HepG2 (cell line): Measurements from ENCODE around the gene PLEKHA5. TPM values are rescaled to one million over a fixed set of nuclear protein-coding genes. Genes with fewer than 3 reads are reported as not detected.

Experiments
- ATAC-seq: fragments of 200-7000 bp; cut with Tn5 transposase; 3 replicates; pipeline ENCODE4 v1.9.1; 2020; ENCODE audit warnings: mild to moderate bottlenecking, moderate library complexity
- BruUV-seq: library from RNA; stranded (reverse); fragments of 400-500 nt; replicated peaks from 2 replicates; lab custom pipeline; 2021; lab: Mats Ljungman, UMichigan
- CTCF ChIA-PET: fragments of 300-600 bp; formaldehyde crosslinking; extraction: SDS; loops from one replicate; lab custom pipeline; 2021; ENCODE audit warnings: low total read pairs, inconsistent platforms, low intra/inter-chr PET ratio; lab: Yijun Ruan, JAX
- POLR2A ChIA-PET: fragments of 350-600 bp; sonication (Branson Sonifier 250); formaldehyde crosslinking; loops from one replicate; lab custom pipeline; 2020; ENCODE audit warnings: antibody characterized with exemption, inconsistent platforms; lab: Yijun Ruan, JAX
- DNase-seq: peaks from one replicate; pipeline ENCODE4 v3.0.0-alpha.2; 2015; ENCODE audit warnings: low spot score
- FAIRE-seq: peaks from 3 replicates; lab custom pipeline; 2011; peaks lifted over from hg19 to GRCh38; lab: Jason Lieb, UNC
- H2AFZ ChIP-seq: one replicate; pipeline ENCODE4 v1.6.1; 2011; ENCODE audit warnings: low read length, inconsistent platforms
- H3K27ac ChIP-seq: fragments of 300-600 bp; 3 replicates; pipeline ENCODE4 v1.8.0; 2011; ENCODE audit warnings: mixed run types, mild to moderate bottlenecking, mixed read lengths, low read length, inconsistent platforms; ENCODE audit not compliant: insufficient read depth; ENCODE audit errors: extremely low read length
- H3K27me3 ChIP-seq, 2 experiments: fragments of 200-600 bp in 1 of 2; 2 replicates in 1 of 2; 3 replicates in 1 of 2; pipeline versions ENCODE4 v1.6.0 to v1.8.0; 2011; ENCODE audit warnings: low read length in 2 of 2, mild to moderate bottlenecking in 2 of 2, moderate library complexity in 2 of 2, inconsistent platforms in 1 of 2; ENCODE audit not compliant: insufficient read depth in 2 of 2, control insufficient read depth in 1 of 2
- H3K36me3 ChIP-seq, 2 experiments: fragments of 200-600 bp in 1 of 2; replicated peaks in 1 of 2; 2 replicates in 1 of 2; 3 replicates in 1 of 2; pipeline versions ENCODE4 v1.5.1 to v1.8.0; 2011; ENCODE audit warnings: low read length in 2 of 2, inconsistent platforms in 1 of 2; ENCODE audit not compliant: insufficient read depth in 2 of 2, control insufficient read depth in 1 of 2
- H3K4me1 ChIP-seq: 2 replicates; pipeline ENCODE4 v1.5.1; 2012; ENCODE audit warnings: low read length, inconsistent platforms; ENCODE audit not compliant: insufficient read depth
- H3K4me2 ChIP-seq: 2 replicates; pipeline ENCODE4 v1.6.0; 2011; ENCODE audit warnings: low read depth, low read length, inconsistent platforms
- H3K4me3 ChIP-seq, 3 experiments: fragments of 200-600 bp in 1 of 3; sonication (generic), shearing (Covaris generic) in 1 of 3; replicated peaks in 1 of 3; 2 replicates each; pipeline ENCODE4 v1.5.1; 2011 to 2016; ENCODE audit warnings: low read length in 3 of 3, inconsistent platforms in 2 of 3, low read depth in 2 of 3, mild to moderate bottlenecking in 2 of 3, control low read depth in 1 of 3, mixed read lengths in 1 of 3; ENCODE audit not compliant: insufficient read depth in 1 of 3
- H3K79me2 ChIP-seq: one replicate; pipeline ENCODE4 v1.6.1; 2011; ENCODE audit warnings: low read length, inconsistent platforms; ENCODE audit not compliant: insufficient read depth
- H3K9ac ChIP-seq: 2 replicates; pipeline ENCODE4 v1.6.0; 2011; ENCODE audit warnings: mild to moderate bottlenecking, low read depth, low read length, inconsistent platforms; ENCODE audit not compliant: insufficient read depth
- H3K9me3 ChIP-seq: 2 replicates; pipeline ENCODE4 v1.5.1; 2012; ENCODE audit warnings: mild to moderate bottlenecking, low read length
- H4K20me1 ChIP-seq: 2 replicates; pipeline ENCODE4 v1.6.0; 2011; ENCODE audit warnings: inconsistent platforms, mild to moderate bottlenecking, low read length, moderate library complexity; ENCODE audit not compliant: insufficient read depth
- NCOR1 ChIP-seq: fragments of 200-600 bp; sonication (generic); IDR thresholded peaks from 2 replicates; pipeline ENCODE4 v1.7.0; 2017; ENCODE audit warnings: antibody characterized with exemption, low read length, borderline replicate concordance
- ZNF740 ChIP-seq: sonication (generic); formaldehyde crosslinking; IDR thresholded peaks from 2 replicates; pipeline ENCODE4 v1.4.0; 2020; ENCODE audit warnings: missing genetic modification reagents
- WGBS: methylation state at CpG from one replicate; pipeline ENCODE4 v1.1.6; 2017; ENCODE audit warnings: low lambda C conversion rate; 5-methylcytosine and 5-hydroxymethylcytosine counted together
- in situ Hi-C: cut with HindIII; loops from 2 replicates; pipeline ENCODE4 v1.10.0; 2017; ENCODE audit warnings: low pct_unique_long_range_greater_than_20kb; ENCODE audit not compliant: extremely low pct_ligation_motif_present
- intact Hi-C: fragments of 100-400 bp; cut with micrococcal nuclease; formaldehyde crosslinking; loops from one replicate; pipeline ENCODE4 v1.10.0; 2022; ENCODE audit not compliant: unreplicated experiment
- polyA plus RNA-seq, 8 experiments: library from polyadenylated mRNA; depleted of rRNA in 3 of 8; stranded (reverse) in 7 of 8; unstranded in 1 of 8; fragments of >200 nt; fragmentation: Illumina TruSeq in 4 of 8; extraction: Trizol in 4 of 8; gene quantifications; 2 replicates each; pipeline versions ENCODE4 v1.2.1 to v1.2.3, GENCODE V29; 2011 to 2016; ENCODE audit warnings: low read depth in 4 of 8, missing spikeins in 1 of 8, mixed read lengths in 1 of 8; ENCODE audit not compliant: insufficient read depth in 1 of 8
- total RNA-seq, 5 experiments: library from RNA; depleted of rRNA; stranded (reverse); fragments of >200 nt; fragmentation: Illumina TruSeq; extraction: Trizol; gene quantifications; 2 replicates each; pipeline ENCODE4 v1.2.3, GENCODE V29; 2016; ENCODE audit warnings: low read depth in 1 of 5

The PLEKHA5 gene
- total and polyA plus RNA-seq, 2 of the 13 experiments (the other 11 are each of a cell fraction or from before 2014, with no cell fraction given), result 4.2 to 15.4 TPM

- Histone ChIP-seq H3K4me2 (no peak overlapping the region), H3K79me2 (no peaks in the 10 kb centered on the region), H3K27me3 (no peaks in the 10 kb centered on the region), H3K36me3 (no peaks in the 10 kb centered on the region), H3K9ac (no peak overlapping the region), H3K27ac (no peak overlapping the region), H2AFZ (no peak overlapping the region), H4K20me1 (no peaks in the 10 kb centered on the region), H3K4me1 (no peaks in the 10 kb centered on the region), H3K9me3 (no peaks in the 10 kb centered on the region), H3K4me3 (no peak overlapping the region)
- CTCF ChIA-PET, result no interaction called here
- TF ChIP-seq NCOR1, result no peak
- 85% methylated on average over 2 of the region's 2 CpGs for WGBS
- intact Hi-C loops (no loop called here), in situ Hi-C loops (no loop called here)
- FAIRE-seq (no peak), ATAC-seq (no peak), DNase-seq (no peak)
- POLR2A ChIA-PET, result no interaction called here
- BruUV-seq, result no TSS peak
Observed at GRCh38 chr12:19209661-19210060, 80.1 kb downstream of the PLEKHA5 start.

- POLR2A ChIA-PET, result no interaction called here
- H2AFZ ChIP-seq, result no peak overlapping the region
- no peak for TF ChIP-seq ZNF740
- no peaks in the 10 kb centered on the region for H3K27me3 ChIP-seq
- no peaks in the 10 kb centered on the region for H3K79me2 ChIP-seq
- no peaks in the 10 kb centered on the region for H4K20me1 ChIP-seq
- H3K4me1 ChIP-seq, result no peaks in the 10 kb centered on the region
- WGBS, result 98% methylated on average over 4 of the region's 4 CpGs
- DNase-seq, result no peak
- BruUV-seq, result no TSS peak
- in situ Hi-C loops (no loop called here), intact Hi-C loops (no loop called here)
- H3K36me3 ChIP-seq, result no peaks in the 10 kb centered on the region
- CTCF ChIA-PET, result no interaction called here
- no peaks in the 10 kb centered on the region for H3K9me3 ChIP-seq
- H3K4me3 ChIP-seq, result no peak overlapping the region
- no peak overlapping the region for H3K4me2 ChIP-seq
- no peak for FAIRE-seq
- no peak overlapping the region for H3K9ac ChIP-seq
- no peak overlapping the region for H3K27ac ChIP-seq
- no peak for ATAC-seq
Observed at GRCh38 chr12:19211802-19212201, 82.3 kb downstream of the PLEKHA5 start.
